IPS DF 4.7 (cell line): Measurements from ENCODE around the gene INTS14.
"Not testable (repeated sequence)": the region's sequence is repeated elsewhere in the genome, so short reads cannot be mapped to it uniquely, and the experiment has no call there.

Source experiments
- DNase-seq: peaks from one replicate; pipeline ENCODE4 v3.0.0-alpha.2; 2013; ENCODE audit warnings: low spot score; ENCODE audit errors: extremely low read depth

The INTS14 gene

GRCh38 chr15:65631503-65631902 lies 20.6 kb upstream of the INTS14 start:
- no peak for DNase-seq

DNA sequence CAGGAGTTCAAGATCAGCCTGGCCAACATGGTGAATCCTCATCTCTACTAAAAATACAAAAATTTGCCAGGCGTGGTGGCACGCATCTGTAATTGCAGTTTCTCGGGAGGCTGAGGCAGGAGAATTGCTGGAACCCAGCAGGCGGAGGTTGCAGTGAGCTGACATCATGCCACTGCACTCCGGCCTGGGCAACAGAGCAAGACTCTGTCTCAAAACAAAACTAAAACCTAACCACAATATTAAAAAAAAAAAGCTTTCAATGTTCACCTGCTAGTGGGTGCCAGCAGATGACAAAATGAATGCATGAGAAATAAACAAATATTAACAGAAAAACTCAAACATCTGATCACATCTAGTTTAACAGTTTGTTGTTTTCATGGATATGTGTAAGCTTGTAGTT lies 19.8 kb upstream of the INTS14 start:
- no peak for DNase-seq

- no peak for DNase-seq
Measured at GRCh38 chr15:65629548-65629947, 18.6 kb upstream of the INTS14 start.

- no peak for DNase-seq
Measured at GRCh38 chr15:65626856-65627255, 15.9 kb upstream of the INTS14 start.

GRCh38 chr15:65623103-65623502 lies 12.2 kb upstream of the INTS14 start:
- DNase-seq = no peak

DNA sequence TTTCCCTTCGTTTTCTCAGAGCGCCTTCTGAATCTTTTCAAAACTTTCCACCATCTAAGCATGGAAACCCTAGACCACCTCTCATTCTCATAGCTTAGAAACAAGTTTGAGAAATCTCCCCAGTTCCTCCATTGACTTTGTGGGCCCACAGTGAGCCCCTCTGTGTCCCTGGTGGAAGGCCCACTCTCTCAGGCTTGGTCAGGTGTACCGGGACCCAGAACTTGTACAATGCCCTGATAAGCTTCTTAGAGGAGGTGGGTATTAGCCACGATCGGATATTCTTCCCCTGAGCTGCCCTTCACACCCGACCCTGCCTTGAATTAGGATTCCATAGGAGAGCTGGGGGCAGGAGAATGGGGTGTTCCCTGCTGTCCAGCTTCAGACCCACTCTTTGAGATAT lies 10.7 kb upstream of the INTS14 start, which contains the start of gene SLC24A1:
Gene SLC24A1 (plus strand): TSS at position 301 of the 400 bp plus-strand sequence. CDS start 2,143 bp downstream, outside the sequence.
- DNase-seq = no peak

GRCh38 chr15:65620833-65621232 lies 9.9 kb upstream of the INTS14 start:
- no peak for DNase-seq

GRCh38 chr15:65619626-65620290 lies 8.8 kb upstream of the INTS14 start:
- no peak for DNase-seq

DNA sequence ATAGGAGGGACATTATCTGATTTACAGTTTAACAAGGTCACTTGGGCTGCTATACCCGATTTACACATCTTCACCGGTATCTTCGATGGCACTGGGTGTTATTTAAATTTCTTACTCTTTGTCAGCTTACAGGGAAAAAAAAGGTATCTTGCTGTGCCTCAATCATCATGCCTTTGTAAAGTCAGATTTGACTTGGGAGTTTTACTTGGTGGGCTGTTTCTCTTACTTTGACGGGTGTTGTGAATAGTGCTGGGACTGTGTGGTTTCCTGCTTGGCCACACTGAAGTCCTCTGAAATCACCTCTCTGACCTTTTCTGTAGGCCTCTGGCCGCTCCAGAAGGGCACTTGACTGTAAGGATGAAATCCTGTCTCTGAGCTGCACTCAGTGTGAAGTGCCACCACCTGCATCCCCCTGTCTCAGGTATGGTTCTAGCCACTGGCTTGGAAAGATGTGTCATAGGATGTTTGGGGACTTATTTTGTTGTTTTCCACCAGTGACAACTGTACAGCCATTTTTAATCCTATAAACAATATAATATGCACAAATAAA lies 7.7 kb upstream of the INTS14 start:
- DNase-seq = no peak

GRCh38 chr15:65615887-65616286 lies 5.0 kb upstream of the INTS14 start:
- DNase-seq = not testable (repeated sequence)

- no peak for DNase-seq
Measured at GRCh38 chr15:65612949-65613744, 2.2 kb upstream of the INTS14 start.

GRCh38 chr15:65612616-65612946 lies 1.6 kb upstream of the INTS14 start:
- DNase-seq = no peak

- no peak for DNase-seq
Measured at GRCh38 chr15:65611888-65612615, 1.1 kb upstream of the INTS14 start.

DNA sequence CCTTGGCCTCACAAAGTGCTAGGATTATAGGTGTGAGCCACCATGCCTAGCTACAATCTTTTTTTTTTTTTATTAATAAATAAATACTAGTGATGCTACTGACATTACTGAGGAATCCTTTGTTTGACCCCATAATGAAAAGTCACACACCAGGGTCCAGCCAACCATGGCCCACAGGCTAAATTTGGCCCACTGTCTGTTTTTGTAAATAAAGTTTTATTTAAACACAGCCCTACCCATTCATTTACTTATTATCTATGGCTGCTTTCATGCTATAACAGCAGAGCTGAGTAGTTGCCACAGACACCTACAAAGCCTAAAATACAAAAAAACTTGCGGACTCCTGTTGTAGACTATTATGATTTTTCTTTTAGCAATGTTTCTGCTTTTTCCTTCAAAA lies 7.4 kb downstream of the INTS14 start:
- no peak for DNase-seq

DNA sequence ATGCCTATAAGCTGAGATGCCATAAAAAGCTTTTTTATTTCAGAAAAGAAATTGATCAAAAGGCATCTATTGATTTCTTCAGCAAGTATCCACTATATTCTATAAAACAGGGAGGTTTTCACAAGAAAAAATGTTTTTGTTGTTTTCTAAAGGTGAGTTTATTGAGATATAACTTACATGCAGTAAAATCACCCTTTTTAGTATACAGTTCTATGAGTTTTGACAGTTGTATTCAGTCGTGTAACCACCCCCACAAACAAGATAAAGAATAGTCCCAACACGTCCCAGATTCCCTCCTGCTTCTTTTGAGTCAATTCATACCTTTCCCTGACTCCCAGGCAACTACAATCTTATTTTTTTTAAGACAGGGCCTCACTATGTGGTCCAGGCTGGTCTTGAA lies 7.8 kb downstream of the INTS14 start:
- DNase-seq = no peak

DNA sequence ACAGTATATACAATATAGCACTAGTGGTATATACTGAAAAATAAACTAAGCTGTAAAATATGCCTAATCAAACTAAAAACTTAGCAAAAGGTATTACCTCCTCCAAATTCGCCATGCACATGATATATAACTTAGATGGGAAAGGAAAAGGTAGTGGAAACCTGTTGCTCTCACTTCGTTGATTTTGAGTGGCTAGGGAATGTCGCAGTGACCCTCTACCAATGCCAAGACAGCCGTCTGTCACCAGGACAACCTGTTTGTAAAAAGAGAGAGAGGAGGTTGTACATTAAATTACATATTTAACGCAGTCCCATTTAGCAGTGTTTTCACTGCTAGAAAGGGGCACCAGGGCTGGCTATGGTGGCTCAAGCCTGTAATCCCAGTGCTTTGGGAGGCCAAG lies 11.3 kb downstream of the INTS14 start:
- no peak for DNase-seq

DNA sequence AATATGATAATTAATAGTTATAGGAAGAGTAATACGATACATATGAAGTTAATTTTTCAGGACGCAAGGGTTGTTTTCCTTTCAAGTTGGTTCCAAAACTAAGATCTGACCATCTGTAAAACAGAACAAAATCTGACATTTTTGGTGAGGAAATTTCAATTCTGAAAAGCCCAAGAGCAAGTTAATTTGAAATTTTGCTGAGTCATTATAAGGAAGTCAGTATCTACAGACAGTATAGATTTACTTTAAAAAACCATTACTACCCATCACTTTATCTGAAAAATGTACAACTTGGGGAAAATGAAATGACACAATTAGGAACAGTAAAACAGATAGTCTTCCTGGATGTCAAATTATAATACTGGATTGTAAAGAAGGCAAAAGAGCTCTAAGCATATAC lies 12.5 kb downstream of the INTS14 start:
- DNase-seq = no peak

DNA sequence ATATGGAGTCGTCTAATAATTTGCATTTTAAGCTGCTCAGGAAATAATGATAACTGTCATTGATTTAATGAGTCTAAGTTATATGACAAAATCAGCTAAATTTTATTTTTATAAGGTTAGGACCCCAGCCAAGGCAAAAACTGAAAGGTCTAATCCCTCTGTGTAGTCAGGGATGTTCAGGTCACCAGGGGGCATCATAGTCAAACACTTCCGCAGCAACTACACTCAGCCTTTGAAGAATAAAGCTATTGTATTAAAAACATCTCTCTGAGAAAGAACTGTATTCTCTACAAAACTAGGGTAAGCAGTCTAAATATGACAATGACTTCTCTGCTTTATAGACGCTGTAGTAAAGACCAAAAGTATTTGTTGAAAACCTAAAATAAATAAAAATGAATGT lies 15.0 kb downstream of the INTS14 start:
- DNase-seq = no peak

DNA sequence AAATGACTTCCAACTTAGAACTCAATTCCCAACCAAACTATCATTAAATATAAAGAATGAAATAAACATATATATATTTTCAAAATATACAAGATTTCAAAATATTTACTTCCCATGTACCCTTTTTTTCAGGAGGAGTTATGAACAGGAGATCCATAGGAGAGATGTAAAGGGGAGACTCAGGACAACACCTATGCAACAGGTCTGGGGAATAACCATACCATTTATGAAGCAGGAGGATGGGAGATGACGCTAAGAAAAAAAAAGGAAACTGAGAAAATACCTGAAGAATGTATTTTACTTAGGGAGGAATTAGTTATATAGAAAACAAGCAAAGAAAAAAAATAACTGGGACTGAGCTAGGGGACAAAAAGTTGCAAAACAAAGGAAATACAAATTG lies 23.8 kb downstream of the INTS14 start:
- DNase-seq = no peak

DNA sequence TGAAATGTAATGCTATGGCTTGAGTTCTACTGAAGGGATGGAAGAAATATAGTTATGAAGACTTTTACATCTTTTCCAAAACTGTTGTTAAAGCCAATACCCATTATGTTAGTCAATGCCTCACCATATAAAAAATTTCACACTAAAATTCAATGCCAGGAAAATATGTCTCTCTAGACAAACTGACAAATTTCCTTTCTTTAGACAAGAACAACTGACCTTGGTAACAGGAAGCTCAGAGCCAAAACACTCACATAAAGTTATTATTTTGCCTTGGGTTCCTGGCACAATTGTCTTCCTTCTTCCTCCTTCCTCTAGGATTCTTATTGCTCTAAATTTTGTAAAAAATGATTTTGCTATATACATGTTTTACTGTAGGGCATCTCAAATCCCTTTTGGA lies 26.7 kb downstream of the INTS14 start:
- no peak for DNase-seq

DNA sequence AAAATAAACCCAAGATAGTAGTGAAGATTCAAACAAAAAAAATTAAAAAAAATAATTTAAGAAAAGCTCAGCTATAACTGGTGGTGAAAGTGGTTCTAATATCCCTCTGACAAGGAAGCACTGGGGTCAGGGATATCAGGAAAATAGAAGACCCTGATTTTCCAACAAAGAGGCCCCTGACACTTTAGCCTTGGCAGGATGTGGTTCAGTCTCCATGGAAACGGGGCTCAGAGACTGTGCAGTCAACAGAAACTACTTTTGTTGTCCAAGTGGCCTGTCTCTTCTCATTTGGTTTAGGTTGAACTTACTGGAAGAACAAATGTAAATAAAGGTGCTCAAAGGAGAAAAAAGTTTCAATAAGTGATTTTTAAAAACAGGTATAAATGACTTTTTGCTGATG lies 27.2 kb downstream of the INTS14 start:
- DNase-seq = no peak

- DNase-seq = no peak
Measured at GRCh38 chr15:65580287-65580686, 30.6 kb downstream of the INTS14 start.
